ENCODE data around the gene ECHDC1.
"Not testable (repeated sequence)": the region's sequence is repeated elsewhere in the genome, so short reads cannot be mapped to it uniquely, and the experiment has no call there.

DNA sequence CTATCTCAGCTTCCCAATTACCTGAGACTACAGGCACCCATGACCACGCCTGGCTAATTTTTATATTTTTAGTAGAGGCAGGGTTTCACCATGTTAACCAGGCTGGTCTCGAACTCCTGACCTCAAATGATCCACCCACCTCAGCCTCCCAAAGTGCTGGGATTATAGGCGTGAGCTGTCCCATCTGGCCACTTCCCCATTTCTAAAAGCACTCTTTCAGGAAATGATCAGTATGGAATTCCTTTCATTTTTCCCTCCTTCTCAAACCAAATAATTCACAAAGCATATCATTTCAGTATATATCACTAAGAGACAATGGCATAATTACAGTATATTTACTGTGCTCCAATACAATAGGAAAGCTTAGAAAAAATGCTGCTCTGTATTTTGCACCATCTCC, 12.2 kb downstream of the ECHDC1 start:
- TF ChIP-seq, protein P1, sequence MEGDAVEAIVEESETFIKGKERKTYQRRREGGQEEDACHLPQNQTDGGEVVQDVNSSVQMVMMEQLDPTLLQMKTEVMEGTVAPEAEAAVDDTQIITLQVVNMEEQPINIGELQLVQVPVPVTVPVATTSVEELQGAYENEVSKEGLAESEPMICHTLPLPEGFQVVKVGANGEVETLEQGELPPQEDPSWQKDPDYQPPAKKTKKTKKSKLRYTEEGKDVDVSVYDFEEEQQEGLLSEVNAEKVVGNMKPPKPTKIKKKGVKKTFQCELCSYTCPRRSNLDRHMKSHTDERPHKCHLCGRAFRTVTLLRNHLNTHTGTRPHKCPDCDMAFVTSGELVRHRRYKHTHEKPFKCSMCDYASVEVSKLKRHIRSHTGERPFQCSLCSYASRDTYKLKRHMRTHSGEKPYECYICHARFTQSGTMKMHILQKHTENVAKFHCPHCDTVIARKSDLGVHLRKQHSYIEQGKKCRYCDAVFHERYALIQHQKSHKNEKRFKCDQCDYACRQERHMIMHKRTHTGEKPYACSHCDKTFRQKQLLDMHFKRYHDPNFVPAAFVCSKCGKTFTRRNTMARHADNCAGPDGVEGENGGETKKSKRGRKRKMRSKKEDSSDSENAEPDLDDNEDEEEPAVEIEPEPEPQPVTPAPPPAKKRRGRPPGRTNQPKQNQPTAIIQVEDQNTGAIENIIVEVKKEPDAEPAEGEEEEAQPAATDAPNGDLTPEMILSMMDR (IDR thresholded peaks at IDR 0.05): not testable (repeated sequence)
- TF ChIP-seq POLR2A (IDR thresholded peaks at IDR 0.05): not testable (repeated sequence)
